GM12878 (cell line): Measurements from ENCODE around the gene IFNAR2. TPM values are rescaled to one million over a fixed set of nuclear protein-coding genes. Genes with fewer than 3 reads are reported as not detected.

ENCODE experiments used
- ATF3 ChIP-seq: IDR thresholded peaks from 2 replicates; pipeline ENCODE4 v1.6.1; 2011; ENCODE audit warnings: low read depth, mild to moderate bottlenecking, low read length, moderate library complexity, borderline replicate concordance; ENCODE audit errors: extremely low read depth
- BMI1 ChIP-seq: fragments of 450-650 bp; IDR thresholded peaks from 2 replicates; pipeline ENCODE4 v1.6.1; 2016; ENCODE audit warnings: mild to moderate bottlenecking, moderate library complexity, borderline replicate concordance
- BRCA1 ChIP-seq: IDR thresholded peaks from 2 replicates; pipeline ENCODE4 v1.6.1; 2011; ENCODE audit warnings: low read depth, low read length, improper control_type of control experiment
- CBX5 ChIP-seq: sonication (generic); IDR thresholded peaks from 2 replicates; pipeline ENCODE4 v1.6.1; 2016; ENCODE audit warnings: low read depth, moderate library complexity, mild to moderate bottlenecking, inconsistent platforms
- CHD1 ChIP-seq: IDR thresholded peaks from 2 replicates; pipeline ENCODE4 v1.6.1; 2012; ENCODE audit warnings: low read depth, low read length, improper control_type of control experiment
- CREB1 ChIP-seq: IDR thresholded peaks from 2 replicates; pipeline ENCODE4 v1.6.1; 2012; ENCODE audit warnings: low read depth, mild to moderate bottlenecking, inconsistent platforms
- HDGF ChIP-seq: fragments of 450-650 bp; IDR thresholded peaks from 2 replicates; pipeline ENCODE4 v1.6.1; 2016; ENCODE audit warnings: antibody characterized with exemption
- JUNB ChIP-seq: IDR thresholded peaks from 2 replicates; pipeline ENCODE4 v1.6.1; 2016; ENCODE audit warnings: antibody characterized with exemption, mild to moderate bottlenecking
- MTA3 ChIP-seq: IDR thresholded peaks from 2 replicates; pipeline ENCODE4 v1.6.1; 2012; ENCODE audit warnings: low read length, inconsistent platforms, borderline replicate concordance
- MYC ChIP-seq: IDR thresholded peaks from 2 replicates; pipeline ENCODE4 v1.6.1; 2011; ENCODE audit warnings: mild to moderate bottlenecking, low read length, moderate library complexity, inconsistent platforms; ENCODE audit not compliant: insufficient read depth, insufficient replicate concordance, insufficient read length, severe bottlenecking
- NFXL1 ChIP-seq: fragments of 450-650 bp; IDR thresholded peaks from 2 replicates; pipeline ENCODE4 v1.6.1; 2017; ENCODE audit warnings: antibody characterized with exemption, mild to moderate bottlenecking, borderline replicate concordance
- NR2F1 ChIP-seq: fragments of 450-650 bp; conservative IDR thresholded peaks from 2 replicates; pipeline ENCODE4 v1.6.1; 2017; ENCODE audit warnings: mild to moderate bottlenecking
- PBX3 ChIP-seq: IDR thresholded peaks from 2 replicates; pipeline ENCODE4 v1.6.1; 2011; ENCODE audit warnings: mild to moderate bottlenecking, low read depth, low read length, moderate library complexity; ENCODE audit not compliant: insufficient replicate concordance
- PML ChIP-seq: IDR thresholded peaks from 2 replicates; pipeline ENCODE4 v1.6.1; 2012; ENCODE audit warnings: low read length, inconsistent platforms
- RELA ChIP-seq: fragments of 450-650 bp; IDR thresholded peaks from 2 replicates; pipeline ENCODE4 v1.8.0; 2014; ENCODE audit warnings: borderline replicate concordance; ENCODE audit not compliant: partially characterized antibody
- SMAD1 ChIP-seq: fragments of 450-650 bp; IDR thresholded peaks from 2 replicates; pipeline ENCODE4 v1.6.1; 2018; ENCODE audit warnings: mild to moderate bottlenecking, low read depth; ENCODE audit not compliant: partially characterized antibody
- SMAD5 ChIP-seq: IDR thresholded peaks from 2 replicates; pipeline ENCODE4 v1.6.1; 2016; ENCODE audit warnings: antibody characterized with exemption, low read depth
- SMC3 ChIP-seq: IDR thresholded peaks from 2 replicates; pipeline ENCODE4 v1.6.1; 2011; ENCODE audit warnings: low read length, improper control_type of control experiment, borderline replicate concordance
- SRF ChIP-seq, 2 experiments: IDR thresholded peaks; 2 replicates each; pipeline ENCODE4 v1.6.1; 2011; ENCODE audit warnings: low read depth in 2 of 2, low read length in 2 of 2, mild to moderate bottlenecking in 1 of 2, moderate library complexity in 1 of 2
- USF2 ChIP-seq: IDR thresholded peaks from 2 replicates; pipeline ENCODE4 v1.6.1; 2011; ENCODE audit warnings: low read depth, low read length, improper control_type of control experiment, borderline replicate concordance
- ZBED1 ChIP-seq: IDR thresholded peaks from 2 replicates; pipeline ENCODE4 v1.6.1; 2016; ENCODE audit warnings: borderline replicate concordance
- ZNF217 ChIP-seq: fragments of 450-650 bp; IDR thresholded peaks from 2 replicates; pipeline ENCODE4 v1.6.1; 2017; ENCODE audit warnings: antibody characterized with exemption, mild to moderate bottlenecking
- ZNF384 ChIP-seq: IDR thresholded peaks from 2 replicates; pipeline ENCODE4 v1.6.1; 2012; ENCODE audit warnings: low read depth, mild to moderate bottlenecking, low read length, improper control_type of control experiment, borderline replicate concordance
- ZNF687 ChIP-seq: fragments of 450-650 bp; IDR thresholded peaks from 2 replicates; pipeline ENCODE4 v1.6.1; 2017; ENCODE audit warnings: mild to moderate bottlenecking, moderate library complexity
- ZZZ3 ChIP-seq: IDR thresholded peaks from 2 replicates; pipeline ENCODE4 v1.6.1; 2011; ENCODE audit warnings: low read depth; ENCODE audit not compliant: control insufficient read depth, insufficient read length
- polyA plus RNA-seq, 11 experiments: library from polyadenylated mRNA; depleted of rRNA in 4 of 11; unstranded in 6 of 11; stranded (reverse) in 5 of 11; fragments of >200 nt; fragmentation: Nextera tagmentation in 4 of 11; fragmentation: Illumina TruSeq in 1 of 11; extraction: Ambion mirVana in 4 of 11; extraction: Trizol in 1 of 11; gene quantifications; 1 replicate in 1 of 11; 2 replicates in 10 of 11; pipeline versions ENCODE4 v1.2.1 to v1.2.3, GENCODE V29; 2011 to 2016; ENCODE audit warnings: inconsistent platforms in 2 of 11, missing spikeins in 2 of 11, low read depth in 1 of 11
- total RNA-seq, 4 experiments: library from RNA; depleted of rRNA in 3 of 4; stranded (reverse); fragments of >200 nt in 3 of 4; fragmentation: Illumina TruSeq in 1 of 4; extraction: Trizol in 1 of 4; gene quantifications; 2 replicates each; pipeline versions ENCODE4 v1.2.1 to v1.2.3, GENCODE V29; 2013 to 2021

Gene IFNAR2
- total and polyA plus RNA-seq, 10 of the 15 experiments (the other 5 are each of a cell fraction or from before 2014, with no cell fraction given) = 8.5 to 99.7 (median 58.1) TPM

GRCh38 chr21:33268737-33269441, 39.2 kb downstream of the IFNAR2 start (continued):
- TF ChIP-seq ZNF687 = peak; percentile 55
- TF ChIP-seq NR2F1 = no peak
- TF ChIP-seq MTA3 = peak; percentile 80; the same call in 1 of the 2 replicates
- no peak for TF ChIP-seq ZZZ3
- TF ChIP-seq MYC = no peak
- peak; percentile 93 for TF ChIP-seq JUNB
- TF ChIP-seq SMAD5 = no peak
- no peak; the same call in none of the 2 replicates for TF ChIP-seq CREB1
- peak; percentile 59 for TF ChIP-seq SMAD1
- TF ChIP-seq ZBED1 = peak; percentile 79; the same call in 1 of the 2 replicates
- TF ChIP-seq CHD1 = no peak
- TF ChIP-seq CBX5 = 0 out of 2 replicates have a peak, but pooled peaks have one; percentile 39
- TF ChIP-seq PML = peak; percentile 80
- TF ChIP-seq BMI1 = no peak
- no peak for TF ChIP-seq NFXL1
- TF ChIP-seq ZNF217 = no peak
- TF ChIP-seq BRCA1 = no peak
- TF ChIP-seq RELA = no peak
- no peak for TF ChIP-seq ZNF384
- TF ChIP-seq USF2 = no peak
- TF ChIP-seq ATF3 = no peak
- TF ChIP-seq SRF (IDR thresholded peaks at IDR 0.05; ENCODE audit: low read depth in 2 of 2, low read length in 2 of 2) = no peak
- TF ChIP-seq PBX3 = no peak
- no peak for TF ChIP-seq HDGF
- TF ChIP-seq SMC3 = peak; percentile 19; the same call in 1 of the 2 replicates
